ENCODE results near the gene STXBP5. TPM values are rescaled to one million over a fixed set of nuclear protein-coding genes. Genes with fewer than 3 reads are reported as not detected.

STXBP5 gene
- total RNA-seq, 4 donors from 2014 or later = 46.7 to 60.5 (median 50.6) TPM

DNA sequence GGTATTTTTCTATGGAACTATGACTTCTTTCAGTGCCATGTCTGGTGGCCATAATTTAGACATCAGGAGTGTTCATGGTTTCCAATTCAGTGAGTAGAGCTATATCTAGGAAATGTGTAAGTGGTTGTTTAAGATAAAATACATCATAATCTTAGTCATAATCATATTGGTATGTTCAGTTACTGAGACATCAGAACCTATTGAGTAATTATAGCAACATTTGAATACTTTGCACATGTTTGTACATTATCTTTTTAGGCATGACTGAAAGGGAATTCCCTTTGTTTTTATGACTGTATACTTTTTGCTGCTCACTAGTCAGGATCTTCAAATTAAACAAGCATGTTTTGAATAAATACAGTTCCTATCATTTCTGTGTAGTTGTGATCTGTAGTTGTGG, 64.0 kb downstream of the STXBP5 start:
- DNase-seq (ENCODE audit: low spot score in 2 of 2) = no peak
- no peak overlapping the region for H3K4me3 ChIP-seq (ENCODE audit: low read depth, poor library complexity, severe bottlenecking)
- TF ChIP-seq, protein P1, sequence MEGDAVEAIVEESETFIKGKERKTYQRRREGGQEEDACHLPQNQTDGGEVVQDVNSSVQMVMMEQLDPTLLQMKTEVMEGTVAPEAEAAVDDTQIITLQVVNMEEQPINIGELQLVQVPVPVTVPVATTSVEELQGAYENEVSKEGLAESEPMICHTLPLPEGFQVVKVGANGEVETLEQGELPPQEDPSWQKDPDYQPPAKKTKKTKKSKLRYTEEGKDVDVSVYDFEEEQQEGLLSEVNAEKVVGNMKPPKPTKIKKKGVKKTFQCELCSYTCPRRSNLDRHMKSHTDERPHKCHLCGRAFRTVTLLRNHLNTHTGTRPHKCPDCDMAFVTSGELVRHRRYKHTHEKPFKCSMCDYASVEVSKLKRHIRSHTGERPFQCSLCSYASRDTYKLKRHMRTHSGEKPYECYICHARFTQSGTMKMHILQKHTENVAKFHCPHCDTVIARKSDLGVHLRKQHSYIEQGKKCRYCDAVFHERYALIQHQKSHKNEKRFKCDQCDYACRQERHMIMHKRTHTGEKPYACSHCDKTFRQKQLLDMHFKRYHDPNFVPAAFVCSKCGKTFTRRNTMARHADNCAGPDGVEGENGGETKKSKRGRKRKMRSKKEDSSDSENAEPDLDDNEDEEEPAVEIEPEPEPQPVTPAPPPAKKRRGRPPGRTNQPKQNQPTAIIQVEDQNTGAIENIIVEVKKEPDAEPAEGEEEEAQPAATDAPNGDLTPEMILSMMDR (IDR thresholded peaks at IDR 0.05) = no peak
- no peak for TF ChIP-seq POLR2A (IDR thresholded peaks at IDR 0.05)
- intact Hi-C loops (cut with DNase I; ENCODE audit: low total_unique reads) = no loop called here

DNA sequence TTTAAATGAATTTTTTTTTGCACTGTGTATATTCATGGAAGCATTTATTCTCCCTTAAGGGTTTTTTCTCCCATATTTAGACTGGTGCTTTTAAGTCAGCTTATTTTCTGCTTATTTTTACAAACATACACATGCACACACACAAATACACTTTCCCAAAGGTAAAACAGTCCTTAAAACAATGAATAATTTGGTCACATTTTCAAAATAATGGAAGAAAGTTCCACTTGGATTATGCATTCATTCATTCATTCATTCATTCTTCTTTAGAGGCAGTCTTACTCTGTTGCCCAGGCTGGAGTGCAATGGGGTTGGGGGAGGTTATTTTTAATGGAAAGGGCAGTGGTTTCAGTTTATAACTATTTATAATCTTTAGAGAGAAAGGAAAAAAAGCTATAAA, 69.8 kb downstream of the STXBP5 start:
- H3K4me3 ChIP-seq (ENCODE audit: low read depth, poor library complexity, severe bottlenecking) = no peak overlapping the region
- no peak for DNase-seq (ENCODE audit: low spot score in 2 of 2)
- TF ChIP-seq, protein P1 (IDR thresholded peaks at IDR 0.05) = no peak
- TF ChIP-seq POLR2A (IDR thresholded peaks at IDR 0.05) = no peak
- intact Hi-C loops (cut with DNase I; ENCODE audit: low total_unique reads) = no loop called here

DNA sequence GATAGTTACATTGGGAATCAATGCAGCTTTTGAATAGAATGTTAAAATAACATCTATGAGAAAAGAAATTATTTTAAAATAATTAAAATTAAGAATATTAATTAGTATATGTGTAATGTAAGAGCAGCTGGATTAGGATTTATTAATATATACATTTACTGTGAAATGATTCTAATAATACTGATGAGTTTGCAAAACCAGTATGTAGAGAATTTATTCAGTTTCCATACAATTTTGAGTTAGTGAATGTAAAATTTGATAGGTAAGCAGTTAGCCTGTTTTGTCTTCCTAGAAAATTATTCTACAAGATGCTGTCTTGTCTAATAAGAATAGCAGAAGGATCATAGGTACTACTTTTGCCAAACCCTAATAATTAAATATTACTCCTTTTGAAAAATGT, 70.6 kb downstream of the STXBP5 start:
- intact Hi-C loops (cut with DNase I; ENCODE audit: low total_unique reads) = no loop called here
- no peak for TF ChIP-seq POLR2A (IDR thresholded peaks at IDR 0.05)
- TF ChIP-seq, protein P1 (IDR thresholded peaks at IDR 0.05) = no peak

DNA sequence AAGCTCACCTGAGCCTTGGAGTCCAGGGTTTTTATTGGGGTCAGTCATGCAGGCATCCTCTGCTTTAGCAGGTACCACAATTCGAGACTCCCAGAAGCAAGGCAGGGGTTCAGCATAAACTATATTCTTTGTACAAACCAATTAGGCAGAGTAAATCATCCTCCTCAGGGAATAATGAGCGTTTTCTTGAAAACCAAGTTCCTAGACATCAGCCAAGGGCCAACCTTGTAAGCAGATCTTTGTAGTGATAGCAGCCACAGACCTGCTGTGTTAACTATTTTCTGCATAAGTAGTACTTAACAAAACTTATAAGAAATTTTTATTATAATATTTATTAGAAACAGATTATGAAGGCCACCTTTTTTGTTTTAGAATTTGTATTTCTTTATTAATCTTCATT, 74.7 kb downstream of the STXBP5 start:
- TF ChIP-seq, protein P1 (IDR thresholded peaks at IDR 0.05) = no peak
- TF ChIP-seq POLR2A (IDR thresholded peaks at IDR 0.05) = no peak
- H3K4me3 ChIP-seq (ENCODE audit: low read depth, poor library complexity, severe bottlenecking) = no peak overlapping the region
- intact Hi-C loops (cut with DNase I; ENCODE audit: low total_unique reads) = no loop called here
- no peak for DNase-seq (ENCODE audit: low spot score in 2 of 2)
- WGBS, 2 donors = 76 to 81% methylated on average over 2 of the region's 2 CpGs

More for the DNA sequence above, 70.6 kb downstream of the STXBP5 start:
- no peak for DNase-seq (ENCODE audit: low spot score in 2 of 2)
- no peak overlapping the region for H3K4me3 ChIP-seq (ENCODE audit: low read depth, poor library complexity, severe bottlenecking)

DNA sequence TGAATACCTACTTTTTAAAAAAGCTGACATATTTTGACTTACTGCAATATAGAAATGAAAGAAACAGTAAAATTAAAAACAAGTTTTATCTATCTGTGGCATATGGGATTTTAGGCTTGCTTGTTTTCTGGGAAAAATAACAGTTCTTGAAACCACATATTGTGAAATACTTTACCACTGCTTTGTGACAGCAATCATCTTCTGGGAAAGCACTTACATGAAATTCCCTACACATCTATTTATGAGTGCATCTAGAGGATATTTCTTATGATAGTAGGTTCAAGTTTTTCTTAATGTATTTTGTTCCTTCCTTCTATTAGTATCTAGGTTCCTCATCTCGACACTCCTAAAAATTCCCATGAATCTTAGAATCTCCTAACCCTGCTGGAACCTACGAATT, 75.2 kb downstream of the STXBP5 start:
- intact Hi-C loops (cut with DNase I; ENCODE audit: low total_unique reads) = no loop called here
- no peak for DNase-seq (ENCODE audit: low spot score in 2 of 2)
- H3K4me3 ChIP-seq (ENCODE audit: low read depth, poor library complexity, severe bottlenecking) = no peak overlapping the region
- 88 to 90% methylated on average over 2 of the region's 2 CpGs for WGBS, 2 donors
- TF ChIP-seq, protein P1 (IDR thresholded peaks at IDR 0.05) = no peak
- TF ChIP-seq POLR2A (IDR thresholded peaks at IDR 0.05) = no peak

DNA sequence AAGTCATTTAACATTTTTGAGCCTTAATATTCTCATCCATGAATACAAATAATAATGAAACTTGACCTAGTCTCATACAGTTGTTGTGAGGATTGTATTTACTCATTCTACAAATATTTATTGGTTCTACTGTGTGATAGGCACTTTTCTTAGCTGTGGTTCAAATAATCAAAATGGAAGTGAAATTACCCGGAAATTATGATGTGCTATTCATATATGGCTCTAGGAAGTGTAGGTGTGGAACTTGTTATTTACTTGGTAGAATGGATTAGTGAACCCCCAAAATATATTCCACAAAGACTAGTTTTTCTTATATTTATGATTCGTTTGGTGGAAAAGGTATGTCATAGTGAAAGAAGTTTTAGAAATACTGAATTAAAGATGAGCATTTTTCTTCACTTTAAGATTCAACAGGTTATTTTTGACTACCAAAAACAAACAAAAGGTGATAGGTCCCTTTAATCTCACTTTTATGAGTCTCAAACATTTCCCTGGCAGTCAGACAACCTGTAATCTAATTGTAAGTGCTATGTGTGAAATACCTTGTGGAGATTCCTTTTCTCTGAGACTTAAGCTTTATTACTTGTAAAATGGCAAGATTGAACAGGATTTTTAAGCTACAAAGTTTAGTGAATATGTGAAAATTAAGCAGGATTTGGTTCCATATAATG, 77.8 kb downstream of the STXBP5 start:
- no peak for DNase-seq (ENCODE audit: low spot score in 2 of 2)
- TF ChIP-seq, protein P1 (IDR thresholded peaks at IDR 0.05) = no peak
- no peak for TF ChIP-seq POLR2A (IDR thresholded peaks at IDR 0.05)
- intact Hi-C loops (cut with DNase I; ENCODE audit: low total_unique reads) = no loop called here
- no peak overlapping the region for H3K4me3 ChIP-seq (ENCODE audit: low read depth, poor library complexity, severe bottlenecking)
- WGBS, 2 donors = 97% methylated on average over 2 of the region's 2 CpGs

All from lower leg skin (tissue), 4 donors.